GM19397 (cell line): ENCODE results near the gene COX17.
"Not testable (repeated sequence)": the region's sequence is repeated elsewhere in the genome, so short reads cannot be mapped to it uniquely, and the experiment has no call there.

Experiments
- ATAC-seq: cut with Tn5 transposase; IDR thresholded peaks from one replicate; pipeline ENCODE4 v1.9.1; 2021; ENCODE audit warnings: mild to moderate bottlenecking, moderate library complexity; ENCODE audit not compliant: unreplicated experiment

The COX17 gene, protein sequence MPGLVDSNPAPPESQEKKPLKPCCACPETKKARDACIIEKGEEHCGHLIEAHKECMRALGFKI

GRCh38 chr3:119676771-119677640 lies at the start of gene COX17:
COX17 (minus strand) TSS chr3:119677406; CDS start chr3:119677310, 96 bp downstream.
- peak; percentile 93 for ATAC-seq

GRCh38 chr3:119726909-119727308 lies 49.7 kb upstream of the COX17 start:
- ATAC-seq: no peak

- ATAC-seq: no peak
These were observed 45.8 kb upstream of the COX17 start for GRCh38 chr3:119723022-119723421.

DNA sequence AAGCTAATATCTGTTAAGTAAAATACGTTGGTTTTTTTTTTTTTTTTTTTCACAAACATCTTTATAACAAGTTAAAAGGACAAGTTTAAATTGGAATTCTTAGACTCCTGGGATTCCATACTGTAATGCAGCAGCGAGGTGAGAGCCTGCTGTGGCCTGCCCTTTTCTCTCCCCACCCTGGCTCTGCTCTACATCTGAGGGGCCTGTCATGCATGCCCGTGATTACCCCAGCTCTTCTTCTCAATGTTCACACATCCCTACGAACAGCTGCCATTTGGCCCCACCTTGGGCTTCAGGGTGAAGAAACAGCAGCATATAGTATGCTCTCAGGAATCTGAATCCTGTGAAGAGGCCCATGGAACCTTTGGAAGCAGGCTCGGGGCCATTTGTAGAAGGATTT lies 40.3 kb upstream of the COX17 start:
- ATAC-seq: no peak

- no peak for ATAC-seq
These were observed 39.8 kb upstream of the COX17 start for GRCh38 chr3:119716998-119717397.

- ATAC-seq: no peak
These were observed 37.9 kb upstream of the COX17 start for GRCh38 chr3:119715105-119715504.

DNA sequence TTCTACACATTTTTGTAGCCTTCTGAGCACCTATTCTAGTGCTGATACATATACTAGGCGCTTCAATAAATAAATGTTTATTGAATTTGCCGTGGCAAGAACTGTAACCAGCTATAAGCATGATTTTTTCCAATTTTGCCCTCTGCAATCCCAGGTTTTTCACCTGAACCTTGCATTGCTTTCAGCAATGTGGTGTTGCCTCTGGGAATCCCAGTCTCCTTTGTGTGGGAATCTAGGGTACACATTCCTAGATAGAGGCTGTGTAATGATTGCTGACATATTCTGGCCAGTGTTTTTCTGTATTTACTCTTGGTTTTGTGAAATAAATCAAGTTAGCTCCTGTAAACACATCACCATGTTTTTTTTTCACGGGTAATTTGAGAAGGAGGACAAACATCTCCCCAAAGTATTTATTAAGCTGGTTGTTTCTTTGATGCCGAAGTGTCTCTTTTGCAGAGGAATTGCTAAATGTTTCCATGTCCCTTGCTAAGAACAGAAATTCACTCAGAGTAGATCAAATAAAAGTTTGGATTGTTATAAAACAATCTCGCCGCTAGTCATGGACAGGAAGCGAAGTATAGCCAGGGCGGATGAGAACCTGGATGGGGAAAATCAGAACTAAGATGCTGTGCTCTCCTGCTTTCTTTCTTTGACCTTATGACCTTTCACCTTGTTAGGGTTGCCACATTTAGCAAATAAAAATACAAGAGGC lies 26.8 kb upstream of the COX17 start:
- ATAC-seq: no peak

GRCh38 chr3:119702530-119703527 lies 25.6 kb upstream of the COX17 start, which contains the start of gene CFAP91:
CFAP91 (plus strand) TSS chr3:119703022; CDS start chr3:119703099, 77 bp downstream.
- peak; percentile 95 for ATAC-seq

- ATAC-seq: no peak
These were observed 23.9 kb upstream of the COX17 start for GRCh38 chr3:119700920-119701734.

DNA sequence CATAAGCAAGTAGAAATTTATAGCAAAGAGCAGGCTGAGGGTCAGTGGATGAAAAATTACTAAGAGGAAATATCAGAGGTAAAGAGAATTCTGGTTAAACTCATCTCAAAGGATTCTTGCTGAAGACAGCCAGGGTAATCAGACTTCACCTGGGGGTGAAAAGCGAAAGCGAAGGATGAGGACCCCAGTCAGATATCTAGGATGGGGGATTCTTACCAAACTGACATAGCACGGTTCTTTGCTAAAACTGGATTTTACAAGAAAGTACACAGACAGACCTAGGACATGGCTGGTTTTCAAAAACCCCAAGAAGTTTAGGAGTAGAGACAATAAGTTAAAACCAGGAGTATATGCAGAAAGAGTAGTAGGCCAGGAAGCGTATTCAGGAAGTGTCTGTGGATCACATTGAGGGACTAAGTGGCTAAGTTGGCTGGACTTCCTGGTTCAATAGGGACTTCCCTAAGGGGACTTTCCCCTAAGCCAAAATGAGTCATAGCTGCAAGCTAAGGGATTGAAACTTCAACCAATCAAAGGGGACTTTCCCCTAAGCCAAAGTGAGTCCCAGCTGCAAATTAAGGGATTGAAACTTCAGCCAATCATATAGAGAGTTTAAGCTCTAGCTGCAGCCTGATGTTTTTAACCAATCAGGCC lies 23.2 kb upstream of the COX17 start:
- ATAC-seq: no peak

GRCh38 chr3:119697394-119697793 lies 20.2 kb upstream of the COX17 start:
- peak; percentile 55 for ATAC-seq

- no peak for ATAC-seq
These were observed 18.3 kb upstream of the COX17 start for GRCh38 chr3:119695480-119695879.

- no peak for ATAC-seq
These were observed 12.9 kb upstream of the COX17 start for GRCh38 chr3:119690043-119690656.

- ATAC-seq: no peak
These were observed 6.2 kb upstream of the COX17 start for GRCh38 chr3:119683421-119683820.

DNA sequence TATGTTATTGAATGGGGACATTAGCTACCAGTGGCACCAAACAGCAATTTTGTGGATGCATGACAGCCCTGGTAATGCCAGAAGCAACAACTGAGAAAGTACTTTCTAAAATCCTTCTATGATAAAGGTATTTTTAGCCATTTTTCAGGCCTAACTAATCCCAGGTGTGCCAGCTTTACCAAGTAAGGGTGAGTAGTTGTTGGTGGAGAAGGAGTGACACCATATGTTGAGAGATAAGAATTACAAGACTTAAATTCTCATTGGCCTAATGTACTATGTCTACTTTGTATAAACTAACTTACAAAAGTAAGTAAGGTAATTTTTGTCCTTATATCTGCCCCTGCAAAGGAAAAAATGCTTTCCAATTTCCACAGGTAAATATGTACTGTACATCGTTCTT lies 4.1 kb upstream of the COX17 start:
- no peak for ATAC-seq

DNA sequence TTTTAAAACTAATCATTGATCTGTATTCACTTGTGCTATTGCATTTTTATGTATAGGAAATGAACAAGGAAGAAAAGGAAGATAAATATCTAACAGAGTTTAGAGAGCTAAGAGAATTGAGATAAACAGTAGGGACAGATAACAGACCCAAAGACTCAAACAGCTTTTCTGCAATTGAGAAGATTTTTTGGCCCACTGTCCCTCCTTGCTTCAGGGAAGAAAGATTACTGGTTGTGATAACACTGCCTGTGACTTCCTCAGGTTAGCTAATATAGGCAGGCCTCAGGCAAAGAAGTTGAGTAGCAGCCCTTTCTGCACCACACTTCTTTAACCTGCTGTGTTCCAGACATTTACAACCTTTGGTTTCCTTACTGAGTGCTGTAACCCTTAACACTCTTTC lies 2.7 kb upstream of the COX17 start:
- no peak for ATAC-seq

DNA sequence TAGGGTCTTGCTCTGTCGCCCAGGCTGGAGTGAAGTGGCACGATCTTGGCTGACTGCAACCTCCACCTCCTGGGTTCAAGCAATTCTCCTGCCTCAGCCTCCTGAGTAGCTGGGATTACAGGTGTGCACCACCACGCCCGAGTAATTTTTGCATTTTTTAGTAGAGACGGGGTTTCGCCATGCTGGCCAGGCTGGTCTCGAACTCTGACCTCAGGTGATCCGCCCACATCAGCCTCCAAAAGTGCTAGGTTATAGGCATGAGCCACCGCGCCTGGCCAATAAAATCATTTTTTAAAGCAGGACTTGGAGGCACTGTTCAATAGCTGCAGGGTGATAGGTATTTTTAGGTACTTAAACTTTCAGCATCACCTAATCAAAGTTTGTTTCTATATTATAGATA lies 1.0 kb upstream of the COX17 start:
- not testable (repeated sequence) for ATAC-seq

GRCh38 chr3:119677641-119677934 lies 382 bp upstream of the COX17 start:
- no peak for ATAC-seq

- no peak for ATAC-seq
These were observed 1.2 kb downstream of the COX17 start for GRCh38 chr3:119676020-119676419.
